ENCODE data around the gene ADGRG3.

ADGRG3 gene

GRCh38 chr16:57681950-57682728 is 14.0 kb downstream of the ADGRG3 start:
- no peaks in the 10 kb centered on the region for H3K27me3 ChIP-seq (ENCODE audit: insufficient read depth, low read length)
- H3K4me1 ChIP-seq (ENCODE audit: insufficient read depth, low read length) = no peaks in the 10 kb centered on the region
- no peak overlapping the region for H3K9ac ChIP-seq (ENCODE audit: low read depth, low read length)
- no peak overlapping the region for H3K27ac ChIP-seq (ENCODE audit: low read length)
- H3K9me3 ChIP-seq (ENCODE audit: insufficient read depth, low read depth, low read length) = no peaks in the 10 kb centered on the region
- H3K4me3 ChIP-seq (ENCODE audit: low read length) = no peak overlapping the region
- no peaks in the 10 kb centered on the region for H3K36me3 ChIP-seq (ENCODE audit: insufficient read depth, low read depth, low read length)

DNA sequence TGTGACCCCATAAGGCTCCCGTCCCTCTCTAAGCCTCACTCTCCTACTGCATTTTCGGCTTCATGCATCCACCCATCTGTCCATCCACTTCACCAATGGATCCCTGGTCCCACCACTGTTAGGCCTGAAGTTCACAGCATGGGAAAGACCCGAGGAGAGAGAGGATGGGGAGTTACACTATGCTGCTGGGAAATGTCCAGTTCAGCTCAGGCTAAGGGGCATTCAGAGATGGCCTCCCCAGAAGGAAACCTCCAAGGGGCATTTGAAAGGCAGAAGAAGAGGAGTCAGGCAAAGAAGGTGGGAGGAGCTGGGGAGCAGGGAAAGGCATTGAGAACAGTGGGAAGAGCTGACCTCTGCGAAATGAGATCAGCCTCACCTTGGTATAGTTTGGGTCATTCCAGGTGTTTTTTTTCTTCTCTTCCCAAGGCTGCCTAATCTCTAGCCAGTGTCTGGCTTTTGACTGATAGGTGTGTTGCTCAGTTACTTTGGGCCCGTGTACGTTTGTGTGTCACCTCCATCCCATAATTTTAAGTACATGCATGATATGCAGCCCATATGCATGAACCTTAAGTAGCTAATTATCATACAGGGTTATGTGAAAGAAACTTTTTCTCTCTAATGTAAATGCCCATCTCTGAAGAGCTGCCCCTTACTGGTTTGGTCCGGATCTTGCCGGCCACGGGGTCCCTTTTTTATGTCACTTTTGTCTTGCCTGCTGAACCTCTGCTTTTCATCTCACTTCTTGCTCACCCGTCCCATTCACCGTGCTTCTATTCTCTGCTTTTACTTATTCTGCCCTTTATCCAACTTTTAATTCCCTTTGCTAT is 14.9 kb downstream of the ADGRG3 start:
- Histone ChIP-seq H3K9ac (ENCODE audit: low read depth, low read length) (no peak overlapping the region), H3K27me3 (ENCODE audit: insufficient read depth, low read length) (no peaks in the 10 kb centered on the region), H3K27ac (ENCODE audit: low read length) (no peak overlapping the region), H3K4me3 (ENCODE audit: low read length) (no peak overlapping the region), H3K9me3 (ENCODE audit: insufficient read depth, low read depth, low read length) (no peaks in the 10 kb centered on the region), H3K36me3 (ENCODE audit: insufficient read depth, low read depth, low read length) (no peaks in the 10 kb centered on the region), H3K4me1 (ENCODE audit: insufficient read depth, low read length) (no peaks in the 10 kb centered on the region)

GRCh38 chr16:57683636-57684545 is 15.8 kb downstream of the ADGRG3 start:
- H3K27me3 ChIP-seq (ENCODE audit: insufficient read depth, low read length) = no peaks in the 10 kb centered on the region

GRCh38 chr16:57684626-57685358 is 16.7 kb downstream of the ADGRG3 start:
- Histone ChIP-seq H3K36me3 (ENCODE audit: insufficient read depth, low read depth, low read length) (no peaks in the 10 kb centered on the region), H3K27me3 (ENCODE audit: insufficient read depth, low read length) (no peaks in the 10 kb centered on the region), H3K4me1 (ENCODE audit: insufficient read depth, low read length) (no peaks in the 10 kb centered on the region), H3K27ac (ENCODE audit: low read length) (no peak overlapping the region), H3K4me3 (ENCODE audit: low read length) (no peak overlapping the region), H3K9ac (ENCODE audit: low read depth, low read length) (no peak overlapping the region), H3K9me3 (ENCODE audit: insufficient read depth, low read depth, low read length) (no peaks in the 10 kb centered on the region)

More at GRCh38 chr16:57683636-57684545, 15.8 kb downstream of the ADGRG3 start:
- Histone ChIP-seq H3K4me1 (ENCODE audit: insufficient read depth, low read length) (no peaks in the 10 kb centered on the region), H3K36me3 (ENCODE audit: insufficient read depth, low read depth, low read length) (no peaks in the 10 kb centered on the region), H3K4me3 (ENCODE audit: low read length) (no peak overlapping the region), H3K9me3 (ENCODE audit: insufficient read depth, low read depth, low read length) (no peaks in the 10 kb centered on the region), H3K9ac (ENCODE audit: low read depth, low read length) (no peak overlapping the region), H3K27ac (ENCODE audit: low read length) (no peak overlapping the region)

DNA sequence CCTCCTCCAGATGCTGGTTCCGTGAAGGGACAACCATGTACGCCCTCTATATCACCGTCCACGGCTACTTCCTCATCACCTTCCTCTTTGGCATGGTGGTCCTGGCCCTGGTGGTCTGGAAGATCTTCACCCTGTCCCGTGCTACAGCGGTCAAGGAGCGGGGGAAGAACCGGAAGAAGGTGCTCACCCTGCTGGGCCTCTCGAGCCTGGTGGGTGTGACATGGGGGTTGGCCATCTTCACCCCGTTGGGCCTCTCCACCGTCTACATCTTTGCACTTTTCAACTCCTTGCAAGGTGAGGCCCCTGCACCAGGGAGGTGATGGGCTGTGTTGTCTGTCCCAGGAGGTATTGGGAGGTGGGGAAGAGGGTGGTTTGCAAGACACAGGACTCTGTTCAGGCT is 17.5 kb downstream of the ADGRG3 start:
- Histone ChIP-seq H3K36me3 (ENCODE audit: insufficient read depth, low read depth, low read length) (no peaks in the 10 kb centered on the region), H3K4me1 (ENCODE audit: insufficient read depth, low read length) (no peaks in the 10 kb centered on the region), H3K9me3 (ENCODE audit: insufficient read depth, low read depth, low read length) (no peaks in the 10 kb centered on the region), H3K27me3 (ENCODE audit: insufficient read depth, low read length) (no peaks in the 10 kb centered on the region), H3K9ac (ENCODE audit: low read depth, low read length) (no peak overlapping the region), H3K27ac (ENCODE audit: low read length) (no peak overlapping the region), H3K4me3 (ENCODE audit: low read length) (no peak overlapping the region)

- Histone ChIP-seq H3K9ac (ENCODE audit: low read depth, low read length) (no peak overlapping the region), H3K27me3 (ENCODE audit: insufficient read depth, low read length) (no peaks in the 10 kb centered on the region), H3K4me3 (ENCODE audit: low read length) (no peak overlapping the region), H3K27ac (ENCODE audit: low read length) (no peak overlapping the region), H3K36me3 (ENCODE audit: insufficient read depth, low read depth, low read length) (no peaks in the 10 kb centered on the region), H3K4me1 (ENCODE audit: insufficient read depth, low read length) (no peaks in the 10 kb centered on the region), H3K9me3 (ENCODE audit: insufficient read depth, low read depth, low read length) (no peaks in the 10 kb centered on the region)
These were observed 18.5 kb downstream of the ADGRG3 start for GRCh38 chr16:57686577-57686976.

- no peak overlapping the region for H3K27ac ChIP-seq (ENCODE audit: low read length)
- no peaks in the 10 kb centered on the region for H3K9me3 ChIP-seq (ENCODE audit: insufficient read depth, low read depth, low read length)
- H3K9ac ChIP-seq (ENCODE audit: low read depth, low read length) = no peak overlapping the region
- H3K4me3 ChIP-seq (ENCODE audit: low read length) = no peak overlapping the region
- H3K36me3 ChIP-seq (ENCODE audit: insufficient read depth, low read depth, low read length) = no peaks in the 10 kb centered on the region
- H3K27me3 ChIP-seq (ENCODE audit: insufficient read depth, low read length) = no peaks in the 10 kb centered on the region
- no peaks in the 10 kb centered on the region for H3K4me1 ChIP-seq (ENCODE audit: insufficient read depth, low read length)
These were observed 19.3 kb downstream of the ADGRG3 start for GRCh38 chr16:57687363-57687929.

DNA sequence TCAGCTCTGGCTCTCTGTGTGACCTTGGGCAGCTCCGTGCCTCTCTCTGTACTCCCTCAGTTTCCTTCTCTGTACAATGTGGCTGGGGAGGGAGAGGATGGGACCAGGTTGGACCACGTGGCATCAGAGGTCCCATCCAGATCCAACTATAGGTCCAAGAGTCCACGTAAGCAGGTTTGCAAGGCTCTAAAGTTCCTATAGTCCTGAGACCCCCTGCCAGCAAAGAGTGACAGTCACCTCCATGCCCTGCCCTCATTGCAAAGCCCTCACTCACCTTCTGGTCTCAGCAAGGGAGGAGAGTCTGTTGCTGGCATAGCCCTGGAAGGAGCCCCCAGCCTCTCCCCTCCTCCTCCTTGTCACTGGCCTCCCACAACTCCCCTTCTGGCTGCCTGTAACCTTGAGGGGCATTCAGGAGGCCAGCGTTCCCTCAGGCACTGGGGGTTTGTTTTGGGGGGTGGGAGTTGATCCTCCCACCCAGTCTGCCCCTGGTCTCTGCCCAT is 20.4 kb downstream of the ADGRG3 start:
- H3K4me3 ChIP-seq (ENCODE audit: low read length) = no peak overlapping the region
- no peaks in the 10 kb centered on the region for H3K27me3 ChIP-seq (ENCODE audit: insufficient read depth, low read length)
- no peak overlapping the region for H3K27ac ChIP-seq (ENCODE audit: low read length)
- no peaks in the 10 kb centered on the region for H3K4me1 ChIP-seq (ENCODE audit: insufficient read depth, low read length)
- no peaks in the 10 kb centered on the region for H3K9me3 ChIP-seq (ENCODE audit: insufficient read depth, low read depth, low read length)
- no peak overlapping the region for H3K9ac ChIP-seq (ENCODE audit: low read depth, low read length)
- H3K36me3 ChIP-seq (ENCODE audit: insufficient read depth, low read depth, low read length) = no peaks in the 10 kb centered on the region

GRCh38 chr16:57688987-57689761 is 21.1 kb downstream of the ADGRG3 start:
- H3K4me1 ChIP-seq (ENCODE audit: insufficient read depth, low read length) = no peaks in the 10 kb centered on the region

More at GRCh38 chr16:57688987-57689761, 21.1 kb downstream of the ADGRG3 start:
- Histone ChIP-seq H3K27ac (ENCODE audit: low read length) (no peak overlapping the region), H3K9me3 (ENCODE audit: insufficient read depth, low read depth, low read length) (no peaks in the 10 kb centered on the region), H3K36me3 (ENCODE audit: insufficient read depth, low read depth, low read length) (no peaks in the 10 kb centered on the region), H3K4me3 (ENCODE audit: low read length) (no peak overlapping the region), H3K9ac (ENCODE audit: low read depth, low read length) (no peak overlapping the region), H3K27me3 (ENCODE audit: insufficient read depth, low read length) (no peaks in the 10 kb centered on the region)
